ENCODE results near the gene BANP. TPM values are rescaled to one million over a fixed set of nuclear protein-coding genes. Genes with fewer than 3 reads are reported as not detected.
"Not testable (repeated sequence)": the region's sequence is repeated elsewhere in the genome, so short reads cannot be mapped to it uniquely, and the experiment has no call there.

The BANP gene
- total RNA-seq, 1 donor from 2014 or later: 44.0 TPM

GRCh38 chr16:88120812-88121211 is 169.6 kb downstream of the BANP start:
- H3K9me3 ChIP-seq: no peaks in the 10 kb centered on the region
- H3K36me3 ChIP-seq: no peaks in the 10 kb centered on the region

DNA sequence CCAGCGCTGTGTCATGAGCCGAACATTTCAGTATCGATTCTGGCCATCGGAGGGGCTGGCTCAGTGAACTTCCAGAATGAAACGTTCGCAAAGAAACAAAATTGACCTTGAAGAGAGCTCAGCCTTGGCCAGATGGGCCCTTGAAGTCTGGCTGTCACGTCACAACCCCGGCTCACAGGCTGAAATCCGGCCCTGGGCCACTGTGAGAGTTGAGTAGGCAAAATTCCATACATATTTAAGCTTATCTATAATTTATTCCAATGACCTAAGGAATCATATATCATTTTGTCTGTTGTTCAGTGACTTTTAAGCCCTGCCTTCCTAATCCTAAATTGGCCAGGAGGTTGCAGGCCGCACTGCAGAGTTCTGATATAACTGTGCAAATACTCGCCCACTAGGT is 170.2 kb downstream of the BANP start:
- H3K36me3 ChIP-seq; DNase-seq (ENCODE audit: extremely low spot score in 2 of 2); H3K9me3 ChIP-seq; intact Hi-C loops (cut with DNase I); H3K27me3 ChIP-seq; H3K27ac ChIP-seq; H3K4me3 ChIP-seq: not testable (repeated sequence)
- H3K4me1 ChIP-seq: peaks cover 22% of the 10 kb centered on the region

More at GRCh38 chr16:88120812-88121211, 169.6 kb downstream of the BANP start:
- no peak for TF ChIP-seq POLR2AphosphoS5 (IDR thresholded peaks at IDR 0.05; ENCODE audit: insufficient read depth in 1 of 2, low read depth in 1 of 2)
- TF ChIP-seq, protein P1, sequence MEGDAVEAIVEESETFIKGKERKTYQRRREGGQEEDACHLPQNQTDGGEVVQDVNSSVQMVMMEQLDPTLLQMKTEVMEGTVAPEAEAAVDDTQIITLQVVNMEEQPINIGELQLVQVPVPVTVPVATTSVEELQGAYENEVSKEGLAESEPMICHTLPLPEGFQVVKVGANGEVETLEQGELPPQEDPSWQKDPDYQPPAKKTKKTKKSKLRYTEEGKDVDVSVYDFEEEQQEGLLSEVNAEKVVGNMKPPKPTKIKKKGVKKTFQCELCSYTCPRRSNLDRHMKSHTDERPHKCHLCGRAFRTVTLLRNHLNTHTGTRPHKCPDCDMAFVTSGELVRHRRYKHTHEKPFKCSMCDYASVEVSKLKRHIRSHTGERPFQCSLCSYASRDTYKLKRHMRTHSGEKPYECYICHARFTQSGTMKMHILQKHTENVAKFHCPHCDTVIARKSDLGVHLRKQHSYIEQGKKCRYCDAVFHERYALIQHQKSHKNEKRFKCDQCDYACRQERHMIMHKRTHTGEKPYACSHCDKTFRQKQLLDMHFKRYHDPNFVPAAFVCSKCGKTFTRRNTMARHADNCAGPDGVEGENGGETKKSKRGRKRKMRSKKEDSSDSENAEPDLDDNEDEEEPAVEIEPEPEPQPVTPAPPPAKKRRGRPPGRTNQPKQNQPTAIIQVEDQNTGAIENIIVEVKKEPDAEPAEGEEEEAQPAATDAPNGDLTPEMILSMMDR (IDR thresholded peaks at IDR 0.05): no peak
- no peak for TF ChIP-seq POLR2A (IDR thresholded peaks at IDR 0.05)
- Histone ChIP-seq H3K4me3 (no peak overlapping the region), H3K27ac (no peak overlapping the region), H3K27me3 (no peaks in the 10 kb centered on the region), H3K4me1 (peaks cover 22% of the 10 kb centered on the region)
- intact Hi-C loops (cut with DNase I): no loop called here
- DNase-seq (ENCODE audit: extremely low spot score in 2 of 2): no peak

- H3K27ac ChIP-seq: no peak overlapping the region
- H3K9me3 ChIP-seq: no peaks in the 10 kb centered on the region
- H3K4me3 ChIP-seq: no peak overlapping the region
- DNase-seq (ENCODE audit: extremely low spot score in 2 of 2): no peak
- peaks cover 22% of the 10 kb centered on the region for H3K4me1 ChIP-seq
- H3K27me3 ChIP-seq: no peaks in the 10 kb centered on the region
- intact Hi-C loops (cut with DNase I): no loop called here
- TF ChIP-seq, protein P1 (IDR thresholded peaks at IDR 0.05): no peak
- TF ChIP-seq POLR2A (IDR thresholded peaks at IDR 0.05): no peak
- no peak for TF ChIP-seq POLR2AphosphoS5 (IDR thresholded peaks at IDR 0.05; ENCODE audit: insufficient read depth in 1 of 2, low read depth in 1 of 2)
- no peaks in the 10 kb centered on the region for H3K36me3 ChIP-seq
These were observed 170.8 kb downstream of the BANP start for GRCh38 chr16:88121886-88122580.

Small RNA genes within 50 kb of the gene (small RNA-seq; reads per million reads assigned to genes)
- not detected for gene AC127455.1

Other genes with a start within 250 kb of the BANP start
- gene KLHDC4, start 185.4 kb upstream of the BANP start, total RNA-seq: 62.9 TPM
- 22.8 TPM for gene SLC7A5, start 81.9 kb upstream of the BANP start, total RNA-seq
- gene CA5A, start 14.9 kb upstream of the BANP start, total RNA-seq: not detected